ENCODE measurements around the gene PAK4. TPM values are rescaled to one million over a fixed set of nuclear protein-coding genes. Genes with fewer than 3 reads are reported as not detected.

The PAK4 gene
- total RNA-seq, 1 experiment from 2014 or later, result 69.8 TPM

DNA sequence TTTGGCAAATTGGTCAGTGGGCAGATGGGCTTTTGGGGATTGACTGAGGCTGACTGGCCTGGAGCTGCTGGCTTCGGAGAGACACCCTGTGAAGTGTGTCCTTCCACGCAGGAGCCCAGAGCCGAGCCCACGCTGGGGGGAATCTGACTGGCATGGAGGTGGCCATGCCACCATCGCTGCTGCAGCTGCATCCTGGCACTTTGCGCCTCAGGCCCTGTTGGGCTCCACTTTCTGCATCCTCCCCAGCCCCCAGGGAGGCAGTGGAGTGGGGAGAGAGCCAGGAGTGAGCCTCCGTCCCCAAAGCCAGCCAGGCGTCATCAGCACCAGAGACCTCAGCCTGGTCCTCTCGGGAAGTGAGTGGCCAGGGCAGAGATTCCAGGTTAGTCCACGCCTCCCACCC lies 54.2 kb downstream of the PAK4 start:
- DNase-seq (ENCODE audit: low spot score) (no peak), ATAC-seq (no peak)
- H3K36me3 Mint-ChIP-seq, result no peaks in the 10 kb centered on the region; the same call in 1 of the 2 replicates
- CTCF ChIA-PET, result no interaction called here
- POLR2A ChIA-PET, result no interaction called here
- no peaks in the 10 kb centered on the region for H3K9me3 Mint-ChIP-seq
- H3K4me1 Mint-ChIP-seq, result no peaks in the 10 kb centered on the region
- no peak for TF ChIP-seq SP1 (CRISPR knock-in tag; conservative IDR thresholded peaks at IDR 0.05)
- no peaks in the 10 kb centered on the region for H3K27me3 Mint-ChIP-seq (ENCODE audit: low read depth)
- H3K4me3 Mint-ChIP-seq, result no peak overlapping the region
- no peak overlapping the region for H3K27ac Mint-ChIP-seq

DNA sequence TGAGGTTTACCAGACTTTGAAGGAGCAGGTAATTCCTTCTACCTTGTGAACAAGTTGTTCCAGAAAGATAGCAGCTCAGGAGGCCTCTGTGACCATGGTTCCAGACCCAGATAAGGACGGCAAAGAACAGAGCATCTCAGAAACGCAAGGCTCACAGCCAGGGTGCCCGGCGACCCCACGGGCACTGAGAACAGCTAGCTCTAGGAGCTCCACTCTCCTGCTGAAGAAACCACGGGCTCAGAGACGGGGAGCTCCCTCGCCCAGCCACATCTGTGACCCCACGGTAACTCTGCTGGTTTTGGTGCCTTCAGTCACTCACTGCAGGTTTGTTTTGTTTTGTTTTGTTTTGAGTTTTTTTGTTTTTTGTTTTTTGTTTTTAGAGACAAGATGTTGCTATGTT lies 55.2 kb downstream of the PAK4 start:
- Mint-ChIP-seq H3K9me3 (no peaks in the 10 kb centered on the region), H3K4me3 (no peak overlapping the region), H3K36me3 (no peaks in the 10 kb centered on the region; the same call in 1 of the 2 replicates), H3K4me1 (no peaks in the 10 kb centered on the region), H3K27me3 (ENCODE audit: low read depth) (no peaks in the 10 kb centered on the region), H3K27ac (no peak overlapping the region)
- DNase-seq (ENCODE audit: low spot score) (no peak), ATAC-seq (no peak)
- CTCF ChIA-PET, result interaction anchor here (1.6 kb wide), 1 partner anchor 58 kb away, joined by 6 read pairs; no protein-coding TSS in a partner anchor
- POLR2A ChIA-PET, result no interaction called here
- TF ChIP-seq, protein P1, sequence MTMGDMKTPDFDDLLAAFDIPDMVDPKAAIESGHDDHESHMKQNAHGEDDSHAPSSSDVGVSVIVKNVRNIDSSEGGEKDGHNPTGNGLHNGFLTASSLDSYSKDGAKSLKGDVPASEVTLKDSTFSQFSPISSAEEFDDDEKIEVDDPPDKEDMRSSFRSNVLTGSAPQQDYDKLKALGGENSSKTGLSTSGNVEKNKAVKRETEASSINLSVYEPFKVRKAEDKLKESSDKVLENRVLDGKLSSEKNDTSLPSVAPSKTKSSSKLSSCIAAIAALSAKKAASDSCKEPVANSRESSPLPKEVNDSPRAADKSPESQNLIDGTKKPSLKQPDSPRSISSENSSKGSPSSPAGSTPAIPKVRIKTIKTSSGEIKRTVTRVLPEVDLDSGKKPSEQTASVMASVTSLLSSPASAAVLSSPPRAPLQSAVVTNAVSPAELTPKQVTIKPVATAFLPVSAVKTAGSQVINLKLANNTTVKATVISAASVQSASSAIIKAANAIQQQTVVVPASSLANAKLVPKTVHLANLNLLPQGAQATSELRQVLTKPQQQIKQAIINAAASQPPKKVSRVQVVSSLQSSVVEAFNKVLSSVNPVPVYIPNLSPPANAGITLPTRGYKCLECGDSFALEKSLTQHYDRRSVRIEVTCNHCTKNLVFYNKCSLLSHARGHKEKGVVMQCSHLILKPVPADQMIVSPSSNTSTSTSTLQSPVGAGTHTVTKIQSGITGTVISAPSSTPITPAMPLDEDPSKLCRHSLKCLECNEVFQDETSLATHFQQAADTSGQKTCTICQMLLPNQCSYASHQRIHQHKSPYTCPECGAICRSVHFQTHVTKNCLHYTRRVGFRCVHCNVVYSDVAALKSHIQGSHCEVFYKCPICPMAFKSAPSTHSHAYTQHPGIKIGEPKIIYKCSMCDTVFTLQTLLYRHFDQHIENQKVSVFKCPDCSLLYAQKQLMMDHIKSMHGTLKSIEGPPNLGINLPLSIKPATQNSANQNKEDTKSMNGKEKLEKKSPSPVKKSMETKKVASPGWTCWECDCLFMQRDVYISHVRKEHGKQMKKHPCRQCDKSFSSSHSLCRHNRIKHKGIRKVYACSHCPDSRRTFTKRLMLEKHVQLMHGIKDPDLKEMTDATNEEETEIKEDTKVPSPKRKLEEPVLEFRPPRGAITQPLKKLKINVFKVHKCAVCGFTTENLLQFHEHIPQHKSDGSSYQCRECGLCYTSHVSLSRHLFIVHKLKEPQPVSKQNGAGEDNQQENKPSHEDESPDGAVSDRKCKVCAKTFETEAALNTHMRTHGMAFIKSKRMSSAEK (CRISPR knock-in tag; IDR thresholded peaks at IDR 0.05; ENCODE audit: borderline replicate concordance), result no peak
- TF ChIP-seq, protein P2, sequence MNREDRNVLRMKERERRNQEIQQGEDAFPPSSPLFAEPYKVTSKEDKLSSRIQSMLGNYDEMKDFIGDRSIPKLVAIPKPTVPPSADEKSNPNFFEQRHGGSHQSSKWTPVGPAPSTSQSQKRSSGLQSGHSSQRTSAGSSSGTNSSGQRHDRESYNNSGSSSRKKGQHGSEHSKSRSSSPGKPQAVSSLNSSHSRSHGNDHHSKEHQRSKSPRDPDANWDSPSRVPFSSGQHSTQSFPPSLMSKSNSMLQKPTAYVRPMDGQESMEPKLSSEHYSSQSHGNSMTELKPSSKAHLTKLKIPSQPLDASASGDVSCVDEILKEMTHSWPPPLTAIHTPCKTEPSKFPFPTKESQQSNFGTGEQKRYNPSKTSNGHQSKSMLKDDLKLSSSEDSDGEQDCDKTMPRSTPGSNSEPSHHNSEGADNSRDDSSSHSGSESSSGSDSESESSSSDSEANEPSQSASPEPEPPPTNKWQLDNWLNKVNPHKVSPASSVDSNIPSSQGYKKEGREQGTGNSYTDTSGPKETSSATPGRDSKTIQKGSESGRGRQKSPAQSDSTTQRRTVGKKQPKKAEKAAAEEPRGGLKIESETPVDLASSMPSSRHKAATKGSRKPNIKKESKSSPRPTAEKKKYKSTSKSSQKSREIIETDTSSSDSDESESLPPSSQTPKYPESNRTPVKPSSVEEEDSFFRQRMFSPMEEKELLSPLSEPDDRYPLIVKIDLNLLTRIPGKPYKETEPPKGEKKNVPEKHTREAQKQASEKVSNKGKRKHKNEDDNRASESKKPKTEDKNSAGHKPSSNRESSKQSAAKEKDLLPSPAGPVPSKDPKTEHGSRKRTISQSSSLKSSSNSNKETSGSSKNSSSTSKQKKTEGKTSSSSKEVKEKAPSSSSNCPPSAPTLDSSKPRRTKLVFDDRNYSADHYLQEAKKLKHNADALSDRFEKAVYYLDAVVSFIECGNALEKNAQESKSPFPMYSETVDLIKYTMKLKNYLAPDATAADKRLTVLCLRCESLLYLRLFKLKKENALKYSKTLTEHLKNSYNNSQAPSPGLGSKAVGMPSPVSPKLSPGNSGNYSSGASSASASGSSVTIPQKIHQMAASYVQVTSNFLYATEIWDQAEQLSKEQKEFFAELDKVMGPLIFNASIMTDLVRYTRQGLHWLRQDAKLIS (CRISPR knock-in tag; IDR thresholded peaks at IDR 0.05; ENCODE audit: borderline replicate concordance), result no peak
- TF ChIP-seq, protein P3, sequence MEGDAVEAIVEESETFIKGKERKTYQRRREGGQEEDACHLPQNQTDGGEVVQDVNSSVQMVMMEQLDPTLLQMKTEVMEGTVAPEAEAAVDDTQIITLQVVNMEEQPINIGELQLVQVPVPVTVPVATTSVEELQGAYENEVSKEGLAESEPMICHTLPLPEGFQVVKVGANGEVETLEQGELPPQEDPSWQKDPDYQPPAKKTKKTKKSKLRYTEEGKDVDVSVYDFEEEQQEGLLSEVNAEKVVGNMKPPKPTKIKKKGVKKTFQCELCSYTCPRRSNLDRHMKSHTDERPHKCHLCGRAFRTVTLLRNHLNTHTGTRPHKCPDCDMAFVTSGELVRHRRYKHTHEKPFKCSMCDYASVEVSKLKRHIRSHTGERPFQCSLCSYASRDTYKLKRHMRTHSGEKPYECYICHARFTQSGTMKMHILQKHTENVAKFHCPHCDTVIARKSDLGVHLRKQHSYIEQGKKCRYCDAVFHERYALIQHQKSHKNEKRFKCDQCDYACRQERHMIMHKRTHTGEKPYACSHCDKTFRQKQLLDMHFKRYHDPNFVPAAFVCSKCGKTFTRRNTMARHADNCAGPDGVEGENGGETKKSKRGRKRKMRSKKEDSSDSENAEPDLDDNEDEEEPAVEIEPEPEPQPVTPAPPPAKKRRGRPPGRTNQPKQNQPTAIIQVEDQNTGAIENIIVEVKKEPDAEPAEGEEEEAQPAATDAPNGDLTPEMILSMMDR (IDR thresholded peaks at IDR 0.05), result no peak
- no peak for TF ChIP-seq JAZF1 (CRISPR knock-in tag; IDR thresholded peaks at IDR 0.05)
- TF ChIP-seq NFE2L1 (CRISPR knock-in tag; IDR thresholded peaks at IDR 0.05), result no peak
- TF ChIP-seq, protein P4, sequence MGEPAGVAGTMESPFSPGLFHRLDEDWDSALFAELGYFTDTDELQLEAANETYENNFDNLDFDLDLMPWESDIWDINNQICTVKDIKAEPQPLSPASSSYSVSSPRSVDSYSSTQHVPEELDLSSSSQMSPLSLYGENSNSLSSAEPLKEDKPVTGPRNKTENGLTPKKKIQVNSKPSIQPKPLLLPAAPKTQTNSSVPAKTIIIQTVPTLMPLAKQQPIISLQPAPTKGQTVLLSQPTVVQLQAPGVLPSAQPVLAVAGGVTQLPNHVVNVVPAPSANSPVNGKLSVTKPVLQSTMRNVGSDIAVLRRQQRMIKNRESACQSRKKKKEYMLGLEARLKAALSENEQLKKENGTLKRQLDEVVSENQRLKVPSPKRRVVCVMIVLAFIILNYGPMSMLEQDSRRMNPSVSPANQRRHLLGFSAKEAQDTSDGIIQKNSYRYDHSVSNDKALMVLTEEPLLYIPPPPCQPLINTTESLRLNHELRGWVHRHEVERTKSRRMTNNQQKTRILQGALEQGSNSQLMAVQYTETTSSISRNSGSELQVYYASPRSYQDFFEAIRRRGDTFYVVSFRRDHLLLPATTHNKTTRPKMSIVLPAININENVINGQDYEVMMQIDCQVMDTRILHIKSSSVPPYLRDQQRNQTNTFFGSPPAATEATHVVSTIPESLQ (CRISPR knock-in tag; IDR thresholded peaks at IDR 0.05), result no peak
- no peak for TF ChIP-seq RORB (CRISPR knock-in tag; IDR thresholded peaks at IDR 0.05)
- TF ChIP-seq, protein P5, sequence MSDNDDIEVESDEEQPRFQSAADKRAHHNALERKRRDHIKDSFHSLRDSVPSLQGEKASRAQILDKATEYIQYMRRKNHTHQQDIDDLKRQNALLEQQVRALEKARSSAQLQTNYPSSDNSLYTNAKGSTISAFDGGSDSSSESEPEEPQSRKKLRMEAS (CRISPR knock-in tag; IDR thresholded peaks at IDR 0.05), result no peak
- no peak for TF ChIP-seq FOXP1 (CRISPR knock-in tag; IDR thresholded peaks at IDR 0.05; ENCODE audit: borderline replicate concordance)
- no peak for TF ChIP-seq TEAD4 (CRISPR knock-in tag; IDR thresholded peaks at IDR 0.05)
- TF ChIP-seq, protein P6, sequence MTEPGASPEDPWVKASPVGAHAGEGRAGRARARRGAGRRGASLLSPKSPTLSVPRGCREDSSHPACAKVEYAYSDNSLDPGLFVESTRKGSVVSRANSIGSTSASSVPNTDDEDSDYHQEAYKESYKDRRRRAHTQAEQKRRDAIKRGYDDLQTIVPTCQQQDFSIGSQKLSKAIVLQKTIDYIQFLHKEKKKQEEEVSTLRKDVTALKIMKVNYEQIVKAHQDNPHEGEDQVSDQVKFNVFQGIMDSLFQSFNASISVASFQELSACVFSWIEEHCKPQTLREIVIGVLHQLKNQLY (CRISPR knock-in tag; IDR thresholded peaks at IDR 0.05), result no peak
- no peak for TF ChIP-seq ZBTB21 (CRISPR knock-in tag; IDR thresholded peaks at IDR 0.05; ENCODE audit: borderline replicate concordance)
- TF ChIP-seq MYBL2 (CRISPR knock-in tag; IDR thresholded peaks at IDR 0.05), result no peak
- no peak for TF ChIP-seq ZNF263 (CRISPR knock-in tag; IDR thresholded peaks at IDR 0.05; ENCODE audit: low read depth)
- TF ChIP-seq TP53 (CRISPR knock-in tag; IDR thresholded peaks at IDR 0.05), result no peak
- TF ChIP-seq GRHL2 (CRISPR knock-in tag; IDR thresholded peaks at IDR 0.05; ENCODE audit: insufficient replicate concordance, severe bottlenecking), result no peak
- TF ChIP-seq CBFB (CRISPR knock-in tag; IDR thresholded peaks at IDR 0.05; ENCODE audit: low read depth), result no peak
- TF ChIP-seq PRRX2 (CRISPR knock-in tag; IDR thresholded peaks at IDR 0.05), result no peak
